NB4 (cell line): ENCODE results near the gene FCRL1.

Experiments
- MYC ChIP-seq: IDR thresholded peaks from 2 replicates; pipeline ENCODE4 v1.6.1; 2011; ENCODE audit warnings: low read depth, low read length
- POLR2A ChIP-seq: IDR thresholded peaks from 2 replicates; pipeline ENCODE4 v1.6.1; 2011; ENCODE audit warnings: mild to moderate bottlenecking; ENCODE audit not compliant: insufficient read length; ENCODE audit errors: extremely low read depth
- TF ChIP-seq, protein P1 (sequence below): IDR thresholded peaks from 2 replicates; pipeline ENCODE4 v1.6.1; 2011; ENCODE audit warnings: low read depth, low read length
- TF ChIP-seq, protein P2 (sequence below): IDR thresholded peaks from one replicate; pipeline ENCODE4 v1.5.1; 2012; ENCODE audit warnings: low read depth, low read length

DNA sequence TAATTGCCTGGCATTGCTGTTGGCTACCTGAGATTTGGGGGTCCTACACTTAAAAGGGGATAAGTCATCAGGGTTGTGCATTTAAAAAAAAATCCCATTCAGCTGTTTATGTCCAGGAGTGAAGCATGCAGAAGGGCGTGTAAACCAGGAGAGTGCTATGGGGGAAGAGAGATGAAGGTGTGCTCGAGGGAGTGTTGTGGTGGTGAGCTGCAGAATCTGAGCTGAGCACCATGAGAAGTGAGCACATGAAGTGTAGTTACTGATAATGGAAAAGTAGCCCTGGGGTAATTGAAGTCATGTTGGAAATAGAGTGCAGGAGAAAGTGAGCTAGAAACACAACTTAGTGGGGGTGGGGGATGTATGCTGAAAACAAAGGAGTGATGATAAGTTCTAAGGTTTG lies 705 bp downstream of the FCRL1 start:
- TF ChIP-seq, protein P1, sequence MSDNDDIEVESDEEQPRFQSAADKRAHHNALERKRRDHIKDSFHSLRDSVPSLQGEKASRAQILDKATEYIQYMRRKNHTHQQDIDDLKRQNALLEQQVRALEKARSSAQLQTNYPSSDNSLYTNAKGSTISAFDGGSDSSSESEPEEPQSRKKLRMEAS, result no peak
- TF ChIP-seq, protein P2, sequence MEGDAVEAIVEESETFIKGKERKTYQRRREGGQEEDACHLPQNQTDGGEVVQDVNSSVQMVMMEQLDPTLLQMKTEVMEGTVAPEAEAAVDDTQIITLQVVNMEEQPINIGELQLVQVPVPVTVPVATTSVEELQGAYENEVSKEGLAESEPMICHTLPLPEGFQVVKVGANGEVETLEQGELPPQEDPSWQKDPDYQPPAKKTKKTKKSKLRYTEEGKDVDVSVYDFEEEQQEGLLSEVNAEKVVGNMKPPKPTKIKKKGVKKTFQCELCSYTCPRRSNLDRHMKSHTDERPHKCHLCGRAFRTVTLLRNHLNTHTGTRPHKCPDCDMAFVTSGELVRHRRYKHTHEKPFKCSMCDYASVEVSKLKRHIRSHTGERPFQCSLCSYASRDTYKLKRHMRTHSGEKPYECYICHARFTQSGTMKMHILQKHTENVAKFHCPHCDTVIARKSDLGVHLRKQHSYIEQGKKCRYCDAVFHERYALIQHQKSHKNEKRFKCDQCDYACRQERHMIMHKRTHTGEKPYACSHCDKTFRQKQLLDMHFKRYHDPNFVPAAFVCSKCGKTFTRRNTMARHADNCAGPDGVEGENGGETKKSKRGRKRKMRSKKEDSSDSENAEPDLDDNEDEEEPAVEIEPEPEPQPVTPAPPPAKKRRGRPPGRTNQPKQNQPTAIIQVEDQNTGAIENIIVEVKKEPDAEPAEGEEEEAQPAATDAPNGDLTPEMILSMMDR, result no peak
- TF ChIP-seq POLR2A (no peak), MYC (no peak)
